Breast epithelium (tissue), 4 donors: ENCODE results near the gene SMIM5. TPM values are rescaled to one million over a fixed set of nuclear protein-coding genes. Genes with fewer than 3 reads are reported as not detected.

Experiments used
- DNase-seq, 2 donors: peaks; one replicate each; pipeline ENCODE4 v3.0.0-alpha.2; 2019; ENCODE audit warnings: low spot score in 2 of 2
- H3K27ac ChIP-seq, 2 donors: fragments of 200-600 bp; sonication (generic) in 1 of 2; one replicate each; pipeline ENCODE4 v1.5.1; 2016 to 2019; ENCODE audit warnings: mild to moderate bottlenecking in 1 of 2
- H3K27me3 ChIP-seq, 2 donors: fragments of 200-600 bp; sonication (generic) in 1 of 2; one replicate each; pipeline versions ENCODE4 v1.5.1 to v1.6.0; 2017 to 2019; ENCODE audit warnings: control low read depth in 1 of 2, mild to moderate bottlenecking in 1 of 2
- H3K36me3 ChIP-seq: fragments of 200-600 bp; one replicate; pipeline ENCODE4 v1.5.1; 2019
- H3K4me1 ChIP-seq, 2 donors: fragments of 200-600 bp; sonication (generic); one replicate each; pipeline ENCODE4 v1.5.1; 2016 to 2019; ENCODE audit warnings: control low read depth in 1 of 2
- H3K4me3 ChIP-seq, 3 donors: fragments of 200-600 bp; sonication (generic); 1 replicate in 2 of 3; 2 replicates in 1 of 3; pipeline ENCODE4 v1.5.1; 2016 to 2019; ENCODE audit warnings: mild to moderate bottlenecking in 3 of 3, moderate library complexity in 2 of 3
- H3K9me3 ChIP-seq, 2 donors: fragments of 200-600 bp; sonication (generic) in 1 of 2; one replicate each; pipeline ENCODE4 v1.5.1; 2016 to 2019; ENCODE audit warnings: control low read depth in 1 of 2
- POLR2A ChIP-seq: fragments of 450-650 bp; IDR thresholded peaks from one replicate; pipeline ENCODE4 v1.6.1; 2016; ENCODE audit warnings: antibody characterized with exemption, mild to moderate bottlenecking, moderate library complexity
- POLR2AphosphoS5 ChIP-seq, 3 donors: sonication (generic); formaldehyde crosslinking; IDR thresholded peaks; one replicate each; pipeline ENCODE4 v1.6.1; 2017; ENCODE audit warnings: antibody characterized with exemption in 3 of 3
- intact Hi-C: fragments of 100-400 bp; cut with DNase I; formaldehyde crosslinking; loops from one replicate; pipeline ENCODE4 v1.15.1; 2023; ENCODE audit warnings: low total_unique reads
- total RNA-seq, 3 donors: library from RNA; depleted of rRNA; stranded (reverse); fragments of >200 nt; gene quantifications; one replicate each; pipeline ENCODE4 v1.1.0, GENCODE V29; 2016
- TF ChIP-seq, protein P1 (sequence below), 3 donors: fragments of 450-650 bp; IDR thresholded peaks; one replicate each; pipeline ENCODE4 v1.5.1; 2016 to 2017; ENCODE audit warnings: antibody characterized with exemption in 3 of 3, mild to moderate bottlenecking in 3 of 3, moderate library complexity in 3 of 3

Gene SMIM5
- total RNA-seq, 3 donors from 2014 or later = 0.29 to 2.6 (median 0.48) TPM

DNA sequence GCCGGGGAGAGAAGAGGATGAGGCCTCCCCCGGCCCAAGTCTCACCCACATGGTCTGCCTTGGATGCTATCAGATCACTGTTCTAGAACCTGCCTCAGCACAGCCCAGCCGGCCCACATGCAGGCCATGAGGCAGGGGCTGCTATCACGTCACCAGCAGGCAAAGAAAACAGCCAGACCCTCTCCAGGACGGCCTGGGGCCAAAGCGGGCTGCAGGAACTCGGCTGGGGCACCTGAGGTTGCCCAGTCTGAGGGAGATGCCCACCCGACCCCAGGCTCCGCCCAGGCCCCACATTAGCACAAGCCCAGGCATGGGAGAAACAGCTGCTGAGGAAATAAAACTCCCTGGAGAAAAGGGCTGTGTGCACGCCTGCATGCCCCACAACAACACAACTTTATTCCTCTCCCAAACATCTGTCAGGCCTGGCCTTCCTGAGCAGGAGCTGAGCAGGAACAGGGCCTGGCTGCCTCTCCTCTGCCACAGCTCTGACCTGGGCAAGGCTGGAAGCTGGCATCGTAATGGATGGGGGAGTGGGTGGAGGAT, 6.7 kb upstream of the SMIM5 start:
- no peaks in the 10 kb centered on the region for H3K27me3 ChIP-seq
- H3K4me1 ChIP-seq = no peaks in the 10 kb centered on the region
- no peak overlapping the region for H3K4me3 ChIP-seq
- intact Hi-C loops = no loop called here
- no peak for DNase-seq
- H3K27ac ChIP-seq = no peak overlapping the region
- H3K9me3 ChIP-seq = no peaks in the 10 kb centered on the region
- H3K36me3 ChIP-seq = peaks cover 11% of the 10 kb centered on the region
- TF ChIP-seq POLR2A (no peak), POLR2AphosphoS5 (IDR thresholded peaks at IDR 0.05) (no peak)
- TF ChIP-seq, protein P1, sequence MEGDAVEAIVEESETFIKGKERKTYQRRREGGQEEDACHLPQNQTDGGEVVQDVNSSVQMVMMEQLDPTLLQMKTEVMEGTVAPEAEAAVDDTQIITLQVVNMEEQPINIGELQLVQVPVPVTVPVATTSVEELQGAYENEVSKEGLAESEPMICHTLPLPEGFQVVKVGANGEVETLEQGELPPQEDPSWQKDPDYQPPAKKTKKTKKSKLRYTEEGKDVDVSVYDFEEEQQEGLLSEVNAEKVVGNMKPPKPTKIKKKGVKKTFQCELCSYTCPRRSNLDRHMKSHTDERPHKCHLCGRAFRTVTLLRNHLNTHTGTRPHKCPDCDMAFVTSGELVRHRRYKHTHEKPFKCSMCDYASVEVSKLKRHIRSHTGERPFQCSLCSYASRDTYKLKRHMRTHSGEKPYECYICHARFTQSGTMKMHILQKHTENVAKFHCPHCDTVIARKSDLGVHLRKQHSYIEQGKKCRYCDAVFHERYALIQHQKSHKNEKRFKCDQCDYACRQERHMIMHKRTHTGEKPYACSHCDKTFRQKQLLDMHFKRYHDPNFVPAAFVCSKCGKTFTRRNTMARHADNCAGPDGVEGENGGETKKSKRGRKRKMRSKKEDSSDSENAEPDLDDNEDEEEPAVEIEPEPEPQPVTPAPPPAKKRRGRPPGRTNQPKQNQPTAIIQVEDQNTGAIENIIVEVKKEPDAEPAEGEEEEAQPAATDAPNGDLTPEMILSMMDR (IDR thresholded peaks at IDR 0.05) = no peak

DNA sequence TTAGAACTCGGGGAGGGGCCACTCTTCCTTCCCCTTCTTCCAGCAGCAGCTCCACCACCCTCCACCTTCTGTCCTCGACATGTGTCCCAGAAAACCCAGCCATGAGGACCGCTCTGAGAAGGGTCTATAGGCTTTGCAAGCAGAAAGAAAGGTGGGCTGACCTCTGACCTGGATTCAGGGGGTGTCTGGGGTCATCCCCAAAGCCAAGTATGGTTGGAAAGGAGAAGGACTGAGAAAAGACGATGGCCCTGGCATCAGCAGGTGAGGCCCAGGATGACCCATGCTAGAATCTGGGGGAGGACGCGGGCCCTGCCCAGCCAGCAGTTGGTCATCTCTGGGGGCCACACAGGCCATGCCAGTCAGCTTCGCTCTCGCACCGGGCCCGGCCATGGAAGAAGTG, 6.1 kb upstream of the SMIM5 start:
- Histone ChIP-seq H3K4me1 (no peaks in the 10 kb centered on the region), H3K27ac (no peak overlapping the region), H3K36me3 (peaks cover 11% of the 10 kb centered on the region), H3K27me3 (no peaks in the 10 kb centered on the region), H3K4me3 (no peak overlapping the region), H3K9me3 (no peaks in the 10 kb centered on the region)
- no peak for DNase-seq
- intact Hi-C loops = no loop called here
- TF ChIP-seq, protein P1 (IDR thresholded peaks at IDR 0.05) = no peak
- TF ChIP-seq POLR2AphosphoS5 (IDR thresholded peaks at IDR 0.05) (no peak), POLR2A (no peak)

DNA sequence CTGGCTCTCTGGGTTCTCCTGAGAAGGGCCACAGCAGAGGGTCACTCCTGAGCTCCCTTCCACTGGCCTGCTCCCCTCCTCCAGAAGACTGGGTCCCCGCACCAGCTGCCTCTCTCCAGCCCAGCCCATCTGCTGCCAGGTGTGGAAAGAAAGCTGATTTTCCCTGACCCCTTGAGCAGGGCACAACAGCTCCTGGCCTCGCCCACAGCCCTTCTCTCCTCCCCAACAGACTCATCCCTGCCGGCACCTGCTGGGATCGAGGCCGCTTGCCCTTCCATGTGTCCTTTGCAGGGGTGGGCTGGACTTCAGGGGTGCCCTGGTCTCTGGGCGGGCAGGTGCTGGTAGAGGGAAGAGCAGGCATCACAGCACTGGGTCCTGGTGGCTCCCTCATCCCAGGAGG, 4.8 kb upstream of the SMIM5 start:
- Histone ChIP-seq H3K4me3 (no peak overlapping the region), H3K27ac (no peak overlapping the region), H3K4me1 (peaks cover 4 to 7% of the 10 kb centered on the region in 2 donors), H3K36me3 (peaks cover 11% of the 10 kb centered on the region), H3K9me3 (no peaks in the 10 kb centered on the region), H3K27me3 (no peaks in the 10 kb centered on the region)
- TF ChIP-seq, protein P1 (IDR thresholded peaks at IDR 0.05) = no peak
- no peak for TF ChIP-seq POLR2A
- no peak for TF ChIP-seq POLR2AphosphoS5 (IDR thresholded peaks at IDR 0.05)
- intact Hi-C loops = no loop called here
- DNase-seq = no peak

DNA sequence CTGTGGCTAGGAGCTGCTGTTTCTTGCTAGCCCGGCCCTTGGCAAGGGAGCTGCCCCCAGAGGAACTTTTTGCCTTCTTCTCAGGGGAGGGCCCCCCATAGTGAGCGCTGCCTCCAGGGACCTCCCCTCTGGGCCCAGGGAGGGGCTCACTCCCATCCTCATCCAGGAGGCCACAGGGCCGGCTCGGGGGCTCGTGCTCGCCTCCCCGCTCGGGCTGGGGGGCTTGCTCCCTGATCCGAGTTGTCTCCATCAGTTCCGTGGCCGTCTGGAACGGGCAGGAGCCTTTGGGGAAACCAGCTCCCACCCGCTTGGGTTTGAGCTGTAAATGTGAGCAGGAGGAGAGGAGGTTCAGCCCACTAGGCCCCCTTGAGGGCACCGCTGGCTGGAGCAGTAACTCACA, 4.1 kb upstream of the SMIM5 start:
- Histone ChIP-seq H3K36me3 (peaks cover 11% of the 10 kb centered on the region), H3K4me3 (no peak overlapping the region), H3K27ac (no peak overlapping the region), H3K9me3 (no peaks in the 10 kb centered on the region), H3K4me1 (peaks cover 11 to 13% of the 10 kb centered on the region in 2 donors), H3K27me3 (no peaks in the 10 kb centered on the region)
- DNase-seq = no peak
- intact Hi-C loops = no loop called here
- TF ChIP-seq, protein P1 (IDR thresholded peaks at IDR 0.05) = no peak
- TF ChIP-seq POLR2A = no peak
- no peak for TF ChIP-seq POLR2AphosphoS5 (IDR thresholded peaks at IDR 0.05)

DNA sequence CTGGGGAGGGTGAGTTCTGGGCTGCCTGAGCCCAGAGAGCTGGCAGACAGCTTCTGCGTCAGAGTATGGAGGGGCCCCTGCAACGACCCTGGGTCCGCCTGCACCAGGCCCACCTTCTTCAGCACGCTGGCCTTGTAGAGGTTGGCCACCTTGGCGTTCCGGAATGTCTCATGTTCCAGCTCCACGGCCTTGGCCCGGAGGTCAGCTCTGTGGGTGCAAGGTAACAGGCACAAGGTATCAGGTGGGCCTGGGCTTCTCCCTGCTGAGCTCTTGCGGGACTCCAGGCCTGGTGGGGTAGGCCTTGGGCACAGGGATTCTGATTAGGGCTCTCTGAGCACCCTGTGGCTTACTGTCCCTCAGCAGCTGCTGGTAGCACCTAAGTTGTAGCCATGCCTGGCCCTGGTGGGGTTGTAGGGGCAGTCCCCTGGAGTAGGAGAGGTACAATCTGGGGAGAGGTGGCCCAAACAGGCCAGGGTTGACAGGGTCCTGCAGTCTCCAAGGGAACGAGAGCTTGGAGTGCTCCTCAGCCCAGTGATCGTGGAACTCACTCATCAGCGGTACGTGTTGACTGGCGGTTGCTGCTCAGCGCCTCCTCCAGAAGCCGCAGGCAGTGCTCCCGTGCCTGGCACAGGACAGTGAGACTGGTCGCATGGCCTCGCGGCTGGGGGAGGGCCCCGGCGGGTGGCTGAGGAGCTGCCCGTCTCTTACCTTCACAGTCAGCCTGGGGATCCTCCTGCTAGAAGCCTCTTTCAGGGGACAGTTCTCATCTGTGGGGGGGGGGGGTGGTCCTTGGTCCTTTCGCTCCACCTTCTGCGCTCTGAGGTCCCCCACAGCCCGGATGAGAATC, 2.9 kb upstream of the SMIM5 start:
- no peak overlapping the region for H3K4me3 ChIP-seq
- TF ChIP-seq, protein P1 (IDR thresholded peaks at IDR 0.05) = no peak
- TF ChIP-seq POLR2A (no peak), POLR2AphosphoS5 (IDR thresholded peaks at IDR 0.05) (no peak)
- H3K27me3 ChIP-seq = no peaks in the 10 kb centered on the region
- no peak overlapping the region for H3K27ac ChIP-seq
- H3K9me3 ChIP-seq = no peaks in the 10 kb centered on the region
- peaks cover 13 to 15% of the 10 kb centered on the region in 2 donors for H3K4me1 ChIP-seq
- DNase-seq = no peak
- intact Hi-C loops = no loop called here
- peaks cover 11% of the 10 kb centered on the region for H3K36me3 ChIP-seq
